ENCODE results near the gene ARPC1B.

ARPC1B gene

GRCh38 chr7:99393355-99394187 is 19.0 kb downstream of the ARPC1B start:
- peak; percentile 16 for ATAC-seq
- Mint-ChIP-seq H3K4me1 (peaks cover 38% of the 10 kb centered on the region), H3K27ac (peak overlapping the region; percentile 83), H3K27me3 (no peaks in the 10 kb centered on the region), H3K9me3 (no peaks in the 10 kb centered on the region), H3K4me3 (peak overlapping the region; percentile 77), H3K36me3 (peaks cover 46% of the 10 kb centered on the region)

- peaks cover 43% of the 10 kb centered on the region for H3K4me1 Mint-ChIP-seq
- peaks cover 49% of the 10 kb centered on the region for H3K36me3 Mint-ChIP-seq
- no peaks in the 10 kb centered on the region for H3K9me3 Mint-ChIP-seq
- no peak for ATAC-seq
- H3K4me3 Mint-ChIP-seq: no peak overlapping the region
- peak overlapping the region; percentile 83 for H3K27ac Mint-ChIP-seq
- H3K27me3 Mint-ChIP-seq: no peaks in the 10 kb centered on the region
These were observed 19.6 kb downstream of the ARPC1B start for GRCh38 chr7:99394188-99394502.

- Mint-ChIP-seq H3K36me3 (peaks cover 55% of the 10 kb centered on the region), H3K4me1 (peaks cover 50% of the 10 kb centered on the region), H3K27me3 (no peaks in the 10 kb centered on the region), H3K9me3 (no peaks in the 10 kb centered on the region), H3K4me3 (no peak overlapping the region), H3K27ac (peak overlapping the region; percentile 37)
- no peak for ATAC-seq
These were observed 21.2 kb downstream of the ARPC1B start for GRCh38 chr7:99395616-99396327.

GRCh38 chr7:99396418-99397296 is 22.1 kb downstream of the ARPC1B start:
- ATAC-seq: no peak
- no peak overlapping the region for H3K4me3 Mint-ChIP-seq
- H3K4me1 Mint-ChIP-seq: peaks cover 54% of the 10 kb centered on the region
- peaks cover 61% of the 10 kb centered on the region for H3K36me3 Mint-ChIP-seq
- H3K27ac Mint-ChIP-seq: peak overlapping the region; percentile 51
- H3K9me3 Mint-ChIP-seq: no peaks in the 10 kb centered on the region
- H3K27me3 Mint-ChIP-seq: no peaks in the 10 kb centered on the region

GRCh38 chr7:99397297-99397983 is 22.9 kb downstream of the ARPC1B start:
- H3K27me3 Mint-ChIP-seq: no peaks in the 10 kb centered on the region
- no peaks in the 10 kb centered on the region for H3K9me3 Mint-ChIP-seq
- H3K27ac Mint-ChIP-seq: peak overlapping the region; percentile 51
- H3K4me1 Mint-ChIP-seq: peaks cover 47% of the 10 kb centered on the region
- no peak for ATAC-seq
- peak overlapping the region; percentile 4 for H3K4me3 Mint-ChIP-seq
- peaks cover 55% of the 10 kb centered on the region for H3K36me3 Mint-ChIP-seq

GRCh38 chr7:99398891-99399445 is 24.4 kb downstream of the ARPC1B start:
- H3K9me3 Mint-ChIP-seq: no peaks in the 10 kb centered on the region
- no peak for ATAC-seq

GRCh38 chr7:99399597-99399996 is 25.1 kb downstream of the ARPC1B start:
- Mint-ChIP-seq H3K27ac (peak overlapping the region; percentile 51), H3K4me3 (no peak overlapping the region), H3K36me3 (peaks cover 60% of the 10 kb centered on the region), H3K27me3 (no peaks in the 10 kb centered on the region), H3K9me3 (no peaks in the 10 kb centered on the region), H3K4me1 (peaks cover 46% of the 10 kb centered on the region)
- no peak for ATAC-seq

More at GRCh38 chr7:99398891-99399445, 24.4 kb downstream of the ARPC1B start:
- Mint-ChIP-seq H3K27ac (peak overlapping the region; percentile 51), H3K4me3 (no peak overlapping the region), H3K4me1 (peaks cover 44% of the 10 kb centered on the region), H3K36me3 (peaks cover 59% of the 10 kb centered on the region), H3K27me3 (no peaks in the 10 kb centered on the region)

- no peak for ATAC-seq
- H3K4me3 Mint-ChIP-seq: no peak overlapping the region
- H3K36me3 Mint-ChIP-seq: peaks cover 49% of the 10 kb centered on the region
- H3K4me1 Mint-ChIP-seq: peaks cover 62% of the 10 kb centered on the region
- no peaks in the 10 kb centered on the region for H3K27me3 Mint-ChIP-seq
- H3K27ac Mint-ChIP-seq: peak overlapping the region; percentile 25
- no peaks in the 10 kb centered on the region for H3K9me3 Mint-ChIP-seq
These were observed 28.3 kb downstream of the ARPC1B start for GRCh38 chr7:99402854-99403253.

- no peak overlapping the region for H3K4me3 Mint-ChIP-seq
- peaks cover 40% of the 10 kb centered on the region for H3K36me3 Mint-ChIP-seq
- H3K27me3 Mint-ChIP-seq: no peaks in the 10 kb centered on the region
- no peaks in the 10 kb centered on the region for H3K9me3 Mint-ChIP-seq
- peaks cover 53% of the 10 kb centered on the region for H3K4me1 Mint-ChIP-seq
- peak overlapping the region; percentile 25 for H3K27ac Mint-ChIP-seq
- no peak for ATAC-seq
These were observed 29.2 kb downstream of the ARPC1B start for GRCh38 chr7:99403764-99404163.

GRCh38 chr7:99404235-99404976 is 29.9 kb downstream of the ARPC1B start:
- Mint-ChIP-seq H3K4me3 (no peak overlapping the region), H3K27me3 (no peaks in the 10 kb centered on the region), H3K27ac (peak overlapping the region; percentile 25), H3K9me3 (no peaks in the 10 kb centered on the region), H3K36me3 (peaks cover 37% of the 10 kb centered on the region), H3K4me1 (peaks cover 48% of the 10 kb centered on the region)
- no peak for ATAC-seq

- Mint-ChIP-seq H3K36me3 (peaks cover 37% of the 10 kb centered on the region), H3K27ac (no peak overlapping the region), H3K4me1 (peaks cover 52% of the 10 kb centered on the region)
These were observed 30.4 kb downstream of the ARPC1B start for GRCh38 chr7:99404977-99405320.

GRCh38 chr7:99406557-99406956 is 32.0 kb downstream of the ARPC1B start:
- peaks cover 29% of the 10 kb centered on the region for H3K36me3 Mint-ChIP-seq
- no peak for ATAC-seq
- H3K4me1 Mint-ChIP-seq: peaks cover 56% of the 10 kb centered on the region
- H3K9me3 Mint-ChIP-seq: no peaks in the 10 kb centered on the region
- H3K27me3 Mint-ChIP-seq: no peaks in the 10 kb centered on the region
- H3K4me3 Mint-ChIP-seq: no peak overlapping the region
- H3K27ac Mint-ChIP-seq: peak overlapping the region; percentile 92

More at GRCh38 chr7:99404977-99405320, 30.4 kb downstream of the ARPC1B start:
- no peak for ATAC-seq
- no peaks in the 10 kb centered on the region for H3K27me3 Mint-ChIP-seq
- H3K4me3 Mint-ChIP-seq: no peak overlapping the region
- H3K9me3 Mint-ChIP-seq: no peaks in the 10 kb centered on the region

GRCh38 chr7:99407872-99408378 is 33.4 kb downstream of the ARPC1B start:
- no peaks in the 10 kb centered on the region for H3K9me3 Mint-ChIP-seq
- no peaks in the 10 kb centered on the region for H3K27me3 Mint-ChIP-seq
- H3K4me1 Mint-ChIP-seq: peaks cover 54% of the 10 kb centered on the region
- H3K36me3 Mint-ChIP-seq: peaks cover 32% of the 10 kb centered on the region
- peak overlapping the region; percentile 92 for H3K27ac Mint-ChIP-seq
- H3K4me3 Mint-ChIP-seq: peak overlapping the region; percentile 99
- peak; percentile 9 for ATAC-seq

Measured in stimulated activated memory B cell treated with anti-CD40 and anti-IgM and Interleukin-4, amounts not matched to agents 10 μg/mL and 1 μg/mL and 100 μg/mL, for 72 hours (primary cell).